ENCODE data around the gene GET4. TPM values are rescaled to one million over a fixed set of nuclear protein-coding genes. Genes with fewer than 3 reads are reported as not detected.

Gene GET4
- total RNA-seq, 6 experiments from 2014 or later = 15.6 to 38.3 (median 28.3) TPM

GRCh38 chr7:832167-832967 is 44.0 kb upstream of the GET4 start, which contains the start of gene SUN1:
Gene SUN1 (plus strand): TSS chr7:832476. CDS start chr7:832525, 49 bp downstream.
- peaks cover 0 to 11% (median 0%) of the 10 kb centered on the region in 4 donors for H3K4me1 ChIP-seq
- H3K4me3 ChIP-seq = no peak within 1 kb of the TSS
- H3K36me3 ChIP-seq = no peaks in the 10 kb centered on the region
- DNase-seq = peak in 1 of 3 donors; percentile 39
- H3K9me3 ChIP-seq = no peaks in the 10 kb centered on the region
- no peak for TF ChIP-seq POLR2A (IDR thresholded peaks at IDR 0.05)
- peak within 1 kb of the TSS; percentile 58 to 87 (median 66) for H3K27ac ChIP-seq
- intact Hi-C loops (cut with DNase I) = no loop called here
- WGBS (ENCODE audit: insufficient coverage, low coverage, low lambda C conversion rate, missing lambda C conversion rate) = 66% methylated on average over 21 of the region's 24 CpGs
- no peaks in the 10 kb centered on the region for H3K27me3 ChIP-seq
- peak in 3 of 4 donors; percentile 37 to 49 (median 41) for ATAC-seq

DNA sequence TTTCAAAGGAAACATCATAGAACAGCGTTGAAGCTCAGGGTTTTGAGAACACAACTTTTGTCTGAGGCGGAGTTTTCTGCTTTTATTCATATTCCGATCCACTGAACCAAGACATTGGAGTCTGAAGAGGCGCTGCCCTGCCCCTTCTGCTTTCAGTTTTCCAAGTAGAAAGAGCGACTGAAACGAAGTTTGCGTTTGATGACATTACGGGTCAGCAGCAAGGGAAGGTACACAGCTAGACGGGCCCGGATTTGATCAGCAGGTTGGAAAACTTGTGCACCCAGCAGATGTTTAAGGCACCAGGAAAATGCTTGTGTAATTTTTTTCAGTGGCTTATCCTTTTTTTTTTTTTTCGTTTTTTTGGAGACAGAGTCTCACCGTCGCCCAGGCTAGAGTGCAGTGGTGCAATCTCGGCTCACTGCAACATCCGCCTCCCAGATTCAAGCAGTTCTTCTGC is 43.4 kb upstream of the GET4 start:
- Histone ChIP-seq H3K27ac (peak overlapping the region in 2 of 3 donors; percentile 66 to 87), H3K9me3 (no peaks in the 10 kb centered on the region), H3K4me3 (no peak overlapping the region), H3K36me3 (no peaks in the 10 kb centered on the region), H3K27me3 (no peaks in the 10 kb centered on the region), H3K4me1 (peaks cover 0 to 11% (median 0%) of the 10 kb centered on the region in 4 donors)
- WGBS (ENCODE audit: insufficient coverage, low coverage, low lambda C conversion rate, missing lambda C conversion rate) = 90% methylated on average over 15 of the region's 15 CpGs
- peak in 1 of 3 donors; percentile 5 for DNase-seq
- intact Hi-C loops (cut with DNase I) = no loop called here
- ATAC-seq = no peak
- TF ChIP-seq POLR2A (IDR thresholded peaks at IDR 0.05) = no peak
- TF ChIP-seq, protein P1, sequence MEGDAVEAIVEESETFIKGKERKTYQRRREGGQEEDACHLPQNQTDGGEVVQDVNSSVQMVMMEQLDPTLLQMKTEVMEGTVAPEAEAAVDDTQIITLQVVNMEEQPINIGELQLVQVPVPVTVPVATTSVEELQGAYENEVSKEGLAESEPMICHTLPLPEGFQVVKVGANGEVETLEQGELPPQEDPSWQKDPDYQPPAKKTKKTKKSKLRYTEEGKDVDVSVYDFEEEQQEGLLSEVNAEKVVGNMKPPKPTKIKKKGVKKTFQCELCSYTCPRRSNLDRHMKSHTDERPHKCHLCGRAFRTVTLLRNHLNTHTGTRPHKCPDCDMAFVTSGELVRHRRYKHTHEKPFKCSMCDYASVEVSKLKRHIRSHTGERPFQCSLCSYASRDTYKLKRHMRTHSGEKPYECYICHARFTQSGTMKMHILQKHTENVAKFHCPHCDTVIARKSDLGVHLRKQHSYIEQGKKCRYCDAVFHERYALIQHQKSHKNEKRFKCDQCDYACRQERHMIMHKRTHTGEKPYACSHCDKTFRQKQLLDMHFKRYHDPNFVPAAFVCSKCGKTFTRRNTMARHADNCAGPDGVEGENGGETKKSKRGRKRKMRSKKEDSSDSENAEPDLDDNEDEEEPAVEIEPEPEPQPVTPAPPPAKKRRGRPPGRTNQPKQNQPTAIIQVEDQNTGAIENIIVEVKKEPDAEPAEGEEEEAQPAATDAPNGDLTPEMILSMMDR (IDR thresholded peaks at IDR 0.05) = no peak

DNA sequence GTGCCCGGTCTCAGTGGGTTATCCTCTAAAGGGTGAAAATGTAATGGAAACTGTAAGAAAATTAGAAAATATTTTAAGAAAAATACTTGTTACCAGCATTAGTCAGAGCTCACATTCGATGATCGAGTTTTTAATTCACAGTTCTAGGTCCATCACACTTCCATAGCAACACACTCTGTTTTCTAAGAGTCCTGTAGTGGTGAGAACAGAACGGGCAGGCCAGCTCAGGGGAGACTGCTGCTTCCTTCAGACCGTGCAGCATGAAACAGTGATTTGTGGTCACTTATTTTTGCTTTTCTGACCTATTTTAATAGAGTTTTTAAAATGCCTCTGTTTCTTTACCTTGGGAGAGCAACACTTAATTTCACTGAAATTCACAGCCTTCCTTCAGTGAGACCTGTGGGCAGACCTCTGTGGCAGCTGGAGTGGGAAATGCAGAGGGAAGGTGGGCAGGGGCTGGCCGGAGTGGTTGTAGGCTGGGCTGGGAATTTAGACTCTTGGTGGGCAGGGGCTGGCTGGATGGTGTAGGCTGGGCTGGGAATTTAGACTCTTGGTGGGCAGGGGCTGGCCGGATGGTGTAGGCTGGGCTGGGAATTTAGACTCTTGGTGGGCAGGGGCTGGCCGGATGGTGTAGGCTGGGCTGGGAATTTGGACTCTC is 42.6 kb upstream of the GET4 start:
- no peak overlapping the region for H3K4me3 ChIP-seq
- 77% methylated on average over 8 of the region's 8 CpGs for WGBS (ENCODE audit: insufficient coverage, low coverage, low lambda C conversion rate, missing lambda C conversion rate)
- no peaks in the 10 kb centered on the region for H3K27me3 ChIP-seq
- no peak for TF ChIP-seq POLR2A (IDR thresholded peaks at IDR 0.05)
- TF ChIP-seq, protein P1 (IDR thresholded peaks at IDR 0.05) = no peak
- H3K36me3 ChIP-seq = peaks cover 0 to 3% (median 0%) of the 10 kb centered on the region in 4 donors
- H3K4me1 ChIP-seq = peaks cover 0 to 11% (median 0%) of the 10 kb centered on the region in 4 donors
- ATAC-seq = no peak
- intact Hi-C loops (cut with DNase I) = no loop called here
- no peak overlapping the region for H3K27ac ChIP-seq
- no peak for DNase-seq
- no peaks in the 10 kb centered on the region for H3K9me3 ChIP-seq

- peaks cover 0 to 8% (median 0%) of the 10 kb centered on the region in 4 donors for H3K36me3 ChIP-seq
- intact Hi-C loops (cut with DNase I) = no loop called here
- ATAC-seq (peak in 1 of 4 donors; percentile 8), DNase-seq (peak in 1 of 3 donors; percentile 50)
- H3K9me3 ChIP-seq = no peaks in the 10 kb centered on the region
- TF ChIP-seq, protein P1 (IDR thresholded peaks at IDR 0.05) = no peak
- no peak for TF ChIP-seq POLR2A (IDR thresholded peaks at IDR 0.05)
- no peak overlapping the region for H3K27ac ChIP-seq
- no peak overlapping the region for H3K4me3 ChIP-seq
- H3K4me1 ChIP-seq = peaks cover 0 to 11% (median 0%) of the 10 kb centered on the region in 4 donors
- 95% methylated on average over 6 of the region's 12 CpGs for WGBS (ENCODE audit: insufficient coverage, low coverage, low lambda C conversion rate, missing lambda C conversion rate)
- H3K27me3 ChIP-seq = no peaks in the 10 kb centered on the region
Observed at GRCh38 chr7:834277-834676, 42.1 kb upstream of the GET4 start.

Data from right lobe of liver (tissue), 6 donors.